Natural killer cell treated with Interleukin-12 subunit alpha and Interleukin-12 subunit beta and Interleukin-15 and Interleukin-18, amount 100 ng/mL, for 72 hours (primary cell): ENCODE results near the gene SKP2. TPM values are rescaled to one million over a fixed set of nuclear protein-coding genes. Genes with fewer than 3 reads are reported as not detected.
"Not testable (repeated sequence)": the region's sequence is repeated elsewhere in the genome, so short reads cannot be mapped to it uniquely, and the experiment has no call there.

Source experiments
- ATAC-seq, 2 donors: fragments of 150-1000 bp; cut with Tn5 transposase in 1 of 2; sonication (Bioruptor Pico), chemical (Tn5 transposase) in 1 of 2; 2 replicates each; pipeline ENCODE4 v1.10.0; 2021
- DNase-seq: peaks from one replicate; pipeline ENCODE4 v3.0.0; 2022; ENCODE audit warnings: low spot score
- H3K27ac Mint-ChIP-seq, 2 donors: 1 replicate in 1 of 2; 2 replicates in 1 of 2; pipeline ENCODE4 v1.8.0; 2022; ENCODE audit warnings: mixed read lengths in 2 of 2, mild to moderate bottlenecking in 1 of 2, moderate library complexity in 1 of 2
- H3K27me3 Mint-ChIP-seq, 2 donors: 1 replicate in 1 of 2; 2 replicates in 1 of 2; pipeline ENCODE4 v1.8.0; 2022; ENCODE audit warnings: mixed read lengths in 2 of 2
- H3K36me3 Mint-ChIP-seq: one replicate; pipeline ENCODE4 v1.8.0; 2022; ENCODE audit warnings: mixed read lengths
- H3K4me1 Mint-ChIP-seq, 2 donors: 1 replicate in 1 of 2; 2 replicates in 1 of 2; pipeline ENCODE4 v1.8.0; 2022; ENCODE audit warnings: low read depth in 2 of 2, mixed read lengths in 2 of 2, mild to moderate bottlenecking in 1 of 2
- H3K4me3 Mint-ChIP-seq: one replicate; pipeline ENCODE4 v1.8.0; 2022; ENCODE audit warnings: mixed read lengths
- H3K9me3 Mint-ChIP-seq: 2 replicates; pipeline ENCODE4 v1.8.0; 2022; ENCODE audit warnings: mixed read lengths
- total RNA-seq, 2 donors: library from RNA; stranded (reverse); gene quantifications; one replicate each; pipeline ENCODE4 v1.2.3, GENCODE V29; 2022

SKP2 gene
- 10 to 100 TPM; 28.6 to 75.9 TPM for total RNA-seq

GRCh38 chr5:36151434-36152323 lies at the start of gene SKP2, which contains the start of gene LMBRD2:
Gene SKP2 (plus strand): TSS chr5:36152111. CDS start chr5:36152263, 152 bp downstream.
Gene LMBRD2 (minus strand): TSS chr5:36151887. CDS start chr5:36143349, 8,538 bp downstream.
- DNase-seq: peak; percentile 99
- ATAC-seq: peak; percentile 100
- no peaks in the 10 kb centered on the region for H3K9me3 Mint-ChIP-seq
- peak within 1 kb of the TSS; percentile 87 to 92 for H3K27ac Mint-ChIP-seq
- peak within 1 kb of the TSS; percentile 99 for H3K4me3 Mint-ChIP-seq
- H3K4me1 Mint-ChIP-seq: peaks cover 38 to 46% of the 10 kb centered on the region in 2 donors
- H3K36me3 Mint-ChIP-seq: peaks cover 28% of the 10 kb centered on the region
- no peaks in the 10 kb centered on the region for H3K27me3 Mint-ChIP-seq

DNA sequence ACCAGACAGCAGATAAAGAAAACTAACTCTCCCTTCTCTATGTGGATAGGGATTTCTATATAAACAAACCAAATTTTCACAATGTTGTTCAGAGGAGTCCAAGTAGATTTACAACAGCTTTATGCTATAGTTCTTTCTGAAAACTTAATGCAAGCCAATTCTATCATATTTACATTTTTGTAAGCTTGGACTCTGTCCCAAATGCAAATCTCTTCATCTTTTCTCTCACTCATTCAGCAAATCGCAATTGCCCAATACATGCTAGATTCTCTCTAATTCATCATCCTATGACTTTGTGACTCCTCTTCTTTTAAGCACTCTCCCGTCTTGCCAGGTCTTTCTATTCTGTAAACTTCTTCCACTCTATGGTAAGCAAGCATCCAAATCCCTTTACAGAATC lies 46.1 kb upstream of the SKP2 start:
- Mint-ChIP-seq H3K4me3 (no peak overlapping the region), H3K4me1 (no peaks in the 10 kb centered on the region), H3K27ac (no peak overlapping the region), H3K36me3 (peaks cover 44% of the 10 kb centered on the region), H3K9me3 (no peaks in the 10 kb centered on the region), H3K27me3 (no peaks in the 10 kb centered on the region)
- ATAC-seq: no peak
- no peak for DNase-seq

DNA sequence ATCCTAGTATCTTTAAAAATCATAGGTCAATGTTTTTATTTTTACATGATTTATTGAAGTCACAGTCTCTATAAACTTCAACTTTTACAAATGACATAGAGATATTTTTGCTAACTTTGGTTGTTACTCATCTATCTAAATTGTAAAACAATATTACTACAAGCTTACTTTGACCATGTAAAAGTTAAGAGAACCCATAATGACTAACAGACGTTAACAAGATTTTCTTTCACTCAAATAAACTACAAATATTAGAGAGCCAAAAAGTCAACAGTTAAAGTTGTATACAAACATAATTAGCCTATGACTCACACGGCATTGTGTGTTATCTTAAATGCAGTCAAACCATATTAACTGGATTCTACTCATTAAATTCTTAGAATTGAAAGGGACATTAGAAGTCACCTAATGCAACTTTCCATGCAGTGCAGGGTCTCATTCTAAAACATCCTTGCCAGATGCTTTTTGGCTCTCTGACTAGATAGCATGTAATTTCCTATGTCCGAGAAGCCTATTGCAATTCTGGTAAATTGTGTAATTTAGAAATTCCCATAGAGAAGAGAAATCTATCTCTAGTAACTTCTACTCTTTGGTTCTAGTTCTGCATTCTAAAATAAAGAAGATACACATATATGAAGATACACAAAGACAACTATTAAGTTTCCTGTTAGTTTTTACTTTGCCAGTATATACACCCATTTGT lies 43.0 kb upstream of the SKP2 start:
- no peak overlapping the region for H3K27ac Mint-ChIP-seq
- ATAC-seq (no peak), DNase-seq (no peak)
- peaks cover 35% of the 10 kb centered on the region for H3K36me3 Mint-ChIP-seq
- no peaks in the 10 kb centered on the region for H3K27me3 Mint-ChIP-seq
- H3K4me3 Mint-ChIP-seq: no peak overlapping the region
- no peaks in the 10 kb centered on the region for H3K4me1 Mint-ChIP-seq
- no peaks in the 10 kb centered on the region for H3K9me3 Mint-ChIP-seq

GRCh38 chr5:36111238-36111637 lies 40.7 kb upstream of the SKP2 start:
- no peaks in the 10 kb centered on the region for H3K27me3 Mint-ChIP-seq
- H3K27ac Mint-ChIP-seq: peak overlapping the region in 1 of 2 donors; percentile 18
- no peaks in the 10 kb centered on the region for H3K9me3 Mint-ChIP-seq
- no peaks in the 10 kb centered on the region for H3K4me1 Mint-ChIP-seq
- H3K4me3 Mint-ChIP-seq: no peak overlapping the region
- DNase-seq (no peak), ATAC-seq (no peak)
- H3K36me3 Mint-ChIP-seq: peaks cover 32% of the 10 kb centered on the region

DNA sequence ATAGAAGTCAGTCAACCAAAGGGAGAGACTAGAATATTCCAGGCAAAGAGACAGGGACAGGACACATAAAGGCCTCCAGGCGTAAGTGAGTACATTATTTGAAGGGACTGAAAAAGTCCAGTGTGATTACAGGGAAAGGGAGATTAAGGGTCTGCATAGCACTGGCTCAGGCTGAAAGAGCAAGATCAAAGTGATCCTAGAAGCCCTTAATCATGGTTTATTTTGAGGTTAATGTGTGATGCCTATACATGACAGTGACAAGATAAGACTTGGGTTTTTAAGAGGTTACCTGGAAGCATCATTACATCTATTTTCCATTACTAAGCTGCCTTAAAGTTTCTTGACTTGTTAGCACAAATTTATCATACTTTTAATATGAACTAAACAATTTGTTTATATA lies 26.0 kb upstream of the SKP2 start:
- H3K27me3 Mint-ChIP-seq: no peaks in the 10 kb centered on the region
- H3K9me3 Mint-ChIP-seq: peaks cover 6% of the 10 kb centered on the region
- no peak overlapping the region for H3K4me3 Mint-ChIP-seq
- H3K36me3 Mint-ChIP-seq: peaks cover 25% of the 10 kb centered on the region
- H3K4me1 Mint-ChIP-seq: peaks cover 7 to 8% of the 10 kb centered on the region in 2 donors
- no peak overlapping the region for H3K27ac Mint-ChIP-seq
- DNase-seq (no peak), ATAC-seq (no peak)

GRCh38 chr5:36128795-36129194 lies 23.1 kb upstream of the SKP2 start:
- DNase-seq (no peak), ATAC-seq (no peak)
- Mint-ChIP-seq H3K4me3 (no peak overlapping the region), H3K4me1 (peaks cover 8 to 9% of the 10 kb centered on the region in 2 donors), H3K9me3 (peaks cover 6% of the 10 kb centered on the region), H3K36me3 (peaks cover 29% of the 10 kb centered on the region), H3K27ac (no peak overlapping the region), H3K27me3 (no peaks in the 10 kb centered on the region)

- not testable (repeated sequence) for H3K4me1 Mint-ChIP-seq, ATAC-seq, DNase-seq, H3K4me3 Mint-ChIP-seq, H3K9me3 Mint-ChIP-seq, H3K27ac Mint-ChIP-seq, H3K27me3 Mint-ChIP-seq
- H3K36me3 Mint-ChIP-seq: peaks cover 33% of the 10 kb centered on the region
Observed at GRCh38 chr5:36129666-36130065, 22.2 kb upstream of the SKP2 start.

GRCh38 chr5:36133009-36133408 lies 18.9 kb upstream of the SKP2 start:
- not testable (repeated sequence) for H3K27ac Mint-ChIP-seq, ATAC-seq, H3K27me3 Mint-ChIP-seq, H3K4me3 Mint-ChIP-seq, H3K9me3 Mint-ChIP-seq, H3K4me1 Mint-ChIP-seq, DNase-seq
- H3K36me3 Mint-ChIP-seq: peaks cover 38% of the 10 kb centered on the region

DNA sequence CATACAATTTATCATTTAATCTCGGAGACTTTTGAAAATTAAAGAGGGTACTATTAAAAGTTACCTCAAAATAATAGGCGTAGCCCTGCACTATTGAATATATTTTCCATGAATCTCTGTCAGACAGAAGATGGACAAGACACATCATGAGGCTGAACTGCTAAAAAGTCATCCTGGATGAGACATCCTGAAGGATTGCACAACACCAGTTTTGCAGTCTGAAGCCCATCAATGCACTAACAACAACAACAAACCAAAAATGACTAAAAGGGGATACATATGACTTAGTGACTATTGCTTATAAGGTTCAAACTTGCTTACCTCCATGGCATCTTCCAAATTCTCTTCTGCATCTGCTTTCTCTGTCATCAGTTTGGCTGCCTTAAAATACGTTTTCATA lies 15.9 kb upstream of the SKP2 start:
- H3K4me1 Mint-ChIP-seq: peaks cover 0 to 2% of the 10 kb centered on the region in 2 donors
- no peak overlapping the region for H3K4me3 Mint-ChIP-seq
- no peak for DNase-seq
- no peaks in the 10 kb centered on the region for H3K9me3 Mint-ChIP-seq
- no peaks in the 10 kb centered on the region for H3K27me3 Mint-ChIP-seq
- H3K27ac Mint-ChIP-seq: no peak overlapping the region
- H3K36me3 Mint-ChIP-seq: peaks cover 28% of the 10 kb centered on the region
- no peak for ATAC-seq

DNA sequence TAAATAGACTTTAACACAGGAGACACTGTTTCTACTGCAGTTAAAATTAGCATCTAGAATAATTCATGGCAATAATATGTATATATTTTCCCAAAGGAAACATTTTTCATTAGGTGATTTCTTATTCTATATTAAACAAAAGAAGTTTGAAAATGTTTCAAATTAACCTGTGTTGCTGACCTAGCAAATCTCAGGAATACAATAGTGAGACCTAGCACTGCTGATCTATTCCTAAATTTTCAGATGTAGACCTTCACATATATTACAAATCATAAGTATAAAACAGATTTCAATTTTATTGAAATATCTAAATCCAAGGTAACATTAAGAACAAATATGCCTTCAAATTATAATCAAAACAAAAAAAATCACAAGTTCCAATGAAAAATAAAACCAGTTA lies 15.3 kb upstream of the SKP2 start:
- Mint-ChIP-seq H3K9me3 (no peaks in the 10 kb centered on the region), H3K4me3 (no peak overlapping the region), H3K27me3 (no peaks in the 10 kb centered on the region), H3K27ac (no peak overlapping the region), H3K4me1 (peaks cover 0 to 2% of the 10 kb centered on the region in 2 donors), H3K36me3 (peaks cover 27% of the 10 kb centered on the region)
- ATAC-seq (no peak), DNase-seq (no peak)

DNA sequence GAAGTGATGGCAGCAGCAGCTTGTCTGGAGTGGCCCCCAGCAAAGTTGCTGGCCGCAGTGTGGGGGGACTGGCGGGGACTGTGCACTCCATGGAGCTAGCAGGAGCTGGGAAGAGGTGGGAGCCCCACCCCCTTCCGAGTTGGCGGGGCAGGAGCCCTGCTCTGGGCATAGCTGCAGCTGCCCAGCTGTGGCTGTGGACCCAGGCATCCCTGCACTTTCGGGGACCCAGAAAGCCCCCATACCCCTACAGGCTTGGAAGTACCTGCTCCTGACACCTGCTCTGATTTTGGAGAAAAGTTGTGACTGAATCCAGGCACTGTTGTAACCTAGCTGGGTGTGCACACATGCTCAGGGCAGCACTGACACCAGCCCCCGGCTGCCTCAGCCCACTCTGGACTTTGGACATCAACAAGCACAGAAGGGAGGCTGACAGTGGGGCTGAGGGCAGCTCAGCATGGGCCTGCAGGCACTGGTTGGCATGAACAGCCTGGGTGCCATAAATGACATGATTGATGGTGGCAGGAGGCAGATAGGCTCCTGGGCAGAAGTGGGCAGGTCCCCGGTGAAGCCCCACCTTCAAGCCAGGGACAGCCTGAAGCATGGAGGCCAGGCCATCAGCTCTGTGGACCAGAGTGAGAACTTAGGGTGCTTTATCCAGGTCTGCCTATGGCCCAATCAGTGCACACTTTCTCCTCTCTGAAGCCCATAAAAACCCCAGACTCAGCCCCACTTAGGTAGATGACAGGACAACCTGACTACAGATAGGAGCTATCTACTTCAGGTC lies 12.8 kb upstream of the SKP2 start:
- Mint-ChIP-seq H3K4me1 (no peaks in the 10 kb centered on the region), H3K36me3 (peaks cover 21% of the 10 kb centered on the region)

GRCh38 chr5:36145311-36145710 lies 6.6 kb upstream of the SKP2 start:
- H3K9me3 Mint-ChIP-seq: no peaks in the 10 kb centered on the region
- no peak overlapping the region for H3K4me3 Mint-ChIP-seq
- no peaks in the 10 kb centered on the region for H3K27me3 Mint-ChIP-seq
- peaks cover 7% of the 10 kb centered on the region in 2 donors for H3K4me1 Mint-ChIP-seq
- no peak for DNase-seq
- peaks cover 5% of the 10 kb centered on the region for H3K36me3 Mint-ChIP-seq
- no peak for ATAC-seq
- no peak overlapping the region for H3K27ac Mint-ChIP-seq

More for the DNA sequence above, 12.8 kb upstream of the SKP2 start:
- Mint-ChIP-seq H3K4me3 (no peak overlapping the region), H3K27me3 (no peaks in the 10 kb centered on the region), H3K27ac (no peak overlapping the region), H3K9me3 (no peaks in the 10 kb centered on the region)
- ATAC-seq: no peak
- DNase-seq: no peak

- H3K36me3 Mint-ChIP-seq: no peaks in the 10 kb centered on the region
- peaks cover 15 to 16% of the 10 kb centered on the region in 2 donors for H3K4me1 Mint-ChIP-seq
- DNase-seq (no peak), ATAC-seq (no peak)
- no peaks in the 10 kb centered on the region for H3K27me3 Mint-ChIP-seq
- H3K4me3 Mint-ChIP-seq: no peak overlapping the region
- no peaks in the 10 kb centered on the region for H3K9me3 Mint-ChIP-seq
- H3K27ac Mint-ChIP-seq: no peak overlapping the region
Observed at GRCh38 chr5:36146390-36146789, 5.5 kb upstream of the SKP2 start.
